Activated B cell treated with CpG ODN at 0.5 μM for 24 hours (primary cell): ENCODE data around the gene ADCY2. TPM values are rescaled to one million over a fixed set of nuclear protein-coding genes. Genes with fewer than 3 reads are reported as not detected.

Source experiments
- ATAC-seq: fragments of 200-7000 bp; cut with Tn5 transposase; one replicate; pipeline ENCODE4 v1.10.0; 2021; ENCODE audit warnings: low read depth, mild to moderate bottlenecking, moderate library complexity
- CTCF ChIA-PET: fragments of 350-600 bp; sonication (Branson Sonifier 250); formaldehyde crosslinking; loops from one replicate; lab custom pipeline; 2021; ENCODE audit warnings: antibody characterized with exemption; lab: Charles Lee
- POLR2A ChIA-PET: fragments of 350-600 bp; sonication (Branson Sonifier 250); formaldehyde crosslinking; loops from one replicate; lab custom pipeline; 2021; ENCODE audit warnings: antibody characterized with exemption; lab: Charles Lee
- DNase-seq: peaks from one replicate; pipeline ENCODE4 v3.0.0; 2022
- H3K27ac Mint-ChIP-seq: one replicate; pipeline ENCODE4 v1.8.0; 2020; ENCODE audit warnings: mixed read lengths
- H3K27me3 Mint-ChIP-seq: one replicate; pipeline ENCODE4 v1.8.0; 2021; ENCODE audit warnings: mixed read lengths
- H3K36me3 Mint-ChIP-seq: one replicate; pipeline ENCODE4 v1.8.0; 2021; ENCODE audit warnings: low read depth, mixed read lengths
- H3K4me1 Mint-ChIP-seq: one replicate; pipeline ENCODE4 v1.8.0; 2021; ENCODE audit warnings: mixed read lengths
- H3K4me3 Mint-ChIP-seq: one replicate; pipeline ENCODE4 v1.8.0; 2020; ENCODE audit warnings: mild to moderate bottlenecking, mixed read lengths
- H3K9me3 Mint-ChIP-seq: one replicate; pipeline ENCODE4 v1.8.0; 2020; ENCODE audit warnings: mixed read lengths
- intact Hi-C: fragments of 100-400 bp; cut with micrococcal nuclease; formaldehyde crosslinking; loops from one replicate; pipeline ENCODE4 v1.15.1; 2024
- total RNA-seq: library from RNA; stranded (reverse); gene quantifications from 2 replicates; pipeline ENCODE4 v1.2.3, GENCODE V29; 2022
- TF ChIP-seq, protein P1 (sequence below): fragments of 200-600 bp; IDR thresholded peaks from one replicate; pipeline ENCODE4 v1.8.0; 2022; ENCODE audit warnings: antibody characterized with exemption, mild to moderate bottlenecking

ADCY2 gene
- total RNA-seq, 1 donor from 2014 or later: not detected

DNA sequence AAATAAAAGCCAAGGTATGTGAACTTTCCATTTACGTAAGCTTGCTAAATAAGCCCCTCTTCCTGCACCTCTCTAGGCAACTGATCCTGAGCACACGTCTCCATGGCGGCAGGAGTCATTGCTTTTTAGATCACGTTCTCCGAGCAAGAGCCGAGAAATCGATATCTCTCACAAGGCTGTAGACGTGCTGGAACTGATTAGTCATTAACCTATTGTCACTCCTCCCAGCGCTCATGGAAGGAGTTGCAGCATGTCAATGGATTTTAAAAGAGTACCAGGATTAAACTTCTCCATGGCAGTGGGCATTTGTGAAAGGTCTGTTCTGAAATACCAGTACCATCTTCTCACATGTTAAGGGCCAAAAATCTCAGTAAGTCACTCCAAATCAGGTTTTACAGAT lies 4.7 kb upstream of the ADCY2 start:
- DNase-seq (no peak), ATAC-seq (no peak)
- TF ChIP-seq, protein P1, sequence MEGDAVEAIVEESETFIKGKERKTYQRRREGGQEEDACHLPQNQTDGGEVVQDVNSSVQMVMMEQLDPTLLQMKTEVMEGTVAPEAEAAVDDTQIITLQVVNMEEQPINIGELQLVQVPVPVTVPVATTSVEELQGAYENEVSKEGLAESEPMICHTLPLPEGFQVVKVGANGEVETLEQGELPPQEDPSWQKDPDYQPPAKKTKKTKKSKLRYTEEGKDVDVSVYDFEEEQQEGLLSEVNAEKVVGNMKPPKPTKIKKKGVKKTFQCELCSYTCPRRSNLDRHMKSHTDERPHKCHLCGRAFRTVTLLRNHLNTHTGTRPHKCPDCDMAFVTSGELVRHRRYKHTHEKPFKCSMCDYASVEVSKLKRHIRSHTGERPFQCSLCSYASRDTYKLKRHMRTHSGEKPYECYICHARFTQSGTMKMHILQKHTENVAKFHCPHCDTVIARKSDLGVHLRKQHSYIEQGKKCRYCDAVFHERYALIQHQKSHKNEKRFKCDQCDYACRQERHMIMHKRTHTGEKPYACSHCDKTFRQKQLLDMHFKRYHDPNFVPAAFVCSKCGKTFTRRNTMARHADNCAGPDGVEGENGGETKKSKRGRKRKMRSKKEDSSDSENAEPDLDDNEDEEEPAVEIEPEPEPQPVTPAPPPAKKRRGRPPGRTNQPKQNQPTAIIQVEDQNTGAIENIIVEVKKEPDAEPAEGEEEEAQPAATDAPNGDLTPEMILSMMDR: no peak
- intact Hi-C loops: no loop called here
- no peaks in the 10 kb centered on the region for H3K9me3 Mint-ChIP-seq
- H3K27me3 Mint-ChIP-seq: peaks cover 12% of the 10 kb centered on the region
- H3K4me3 Mint-ChIP-seq: no peak overlapping the region
- H3K36me3 Mint-ChIP-seq: no peaks in the 10 kb centered on the region
- H3K4me1 Mint-ChIP-seq: no peaks in the 10 kb centered on the region
- no peak overlapping the region for H3K27ac Mint-ChIP-seq
- POLR2A ChIA-PET: no interaction called here
- CTCF ChIA-PET: no interaction called here

DNA sequence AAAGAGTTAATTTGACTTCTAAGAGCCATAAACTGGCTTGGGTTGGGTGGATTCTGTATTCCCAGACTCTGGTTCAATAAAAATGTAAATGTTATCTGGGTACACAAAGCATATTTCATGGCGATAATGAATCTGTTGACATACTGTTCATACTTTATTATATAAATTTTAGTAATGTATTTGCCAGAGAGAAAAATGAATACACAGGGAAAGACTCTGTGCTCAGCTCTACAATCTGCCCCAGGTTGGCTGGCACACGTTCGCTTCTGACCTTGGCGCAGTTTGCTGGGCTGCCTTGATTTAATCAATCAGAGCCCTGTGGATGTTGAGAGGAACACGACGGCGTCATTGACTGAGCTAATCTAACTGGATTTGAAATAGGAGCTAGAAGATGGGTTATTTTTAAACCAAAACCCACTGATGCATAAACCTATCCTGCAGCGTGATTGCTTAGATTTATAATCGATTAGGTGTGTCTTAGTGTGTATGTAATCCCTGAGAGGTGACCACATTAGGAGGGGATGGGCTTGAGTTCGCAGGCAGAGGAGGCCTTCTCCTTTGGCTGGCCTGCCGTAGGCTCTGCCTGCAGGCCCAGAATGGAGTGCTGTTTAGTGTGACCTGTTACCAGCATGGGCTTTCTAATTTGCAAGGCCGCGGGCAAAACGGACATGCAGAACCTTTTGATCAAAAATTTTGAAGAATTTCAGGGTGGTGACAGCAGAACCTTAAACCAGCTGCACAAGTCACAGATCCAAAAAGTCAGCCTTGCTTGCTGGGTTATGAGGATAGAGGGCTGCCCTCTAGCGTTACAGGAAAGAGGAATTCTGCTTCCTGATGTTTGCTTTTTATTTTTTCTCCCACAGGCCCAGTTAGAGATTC lies 3.9 kb upstream of the ADCY2 start:
- Mint-ChIP-seq H3K4me1 (no peaks in the 10 kb centered on the region), H3K36me3 (no peaks in the 10 kb centered on the region), H3K27me3 (peaks cover 17% of the 10 kb centered on the region), H3K9me3 (no peaks in the 10 kb centered on the region), H3K27ac (no peak overlapping the region), H3K4me3 (no peak overlapping the region)
- DNase-seq (no peak), ATAC-seq (no peak)
- CTCF ChIA-PET: no interaction called here
- TF ChIP-seq, protein P1: no peak
- POLR2A ChIA-PET: no interaction called here
- intact Hi-C loops: no loop called here

DNA sequence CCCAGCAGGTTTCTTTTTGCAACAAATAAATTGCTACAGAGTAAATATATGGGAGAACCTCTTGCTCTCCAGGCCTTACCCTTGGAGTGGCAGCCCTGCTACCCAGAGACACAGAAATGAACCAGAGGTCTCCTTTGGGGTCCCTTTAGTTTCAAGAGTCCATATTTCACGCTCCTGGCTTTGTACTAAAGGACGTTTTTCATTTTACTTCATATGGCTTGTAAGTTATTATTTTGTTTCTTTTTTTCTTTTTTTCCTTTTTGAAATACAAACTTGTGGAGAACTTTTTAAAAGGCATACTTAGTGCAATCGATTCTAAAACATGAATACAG lies 3.3 kb upstream of the ADCY2 start:
- H3K36me3 Mint-ChIP-seq: no peaks in the 10 kb centered on the region
- DNase-seq (no peak), ATAC-seq (no peak)
- TF ChIP-seq, protein P1: no peak
- no peak overlapping the region for H3K4me3 Mint-ChIP-seq
- H3K27ac Mint-ChIP-seq: no peak overlapping the region
- H3K27me3 Mint-ChIP-seq: peaks cover 21% of the 10 kb centered on the region
- H3K4me1 Mint-ChIP-seq: no peaks in the 10 kb centered on the region
- ChIA-PET CTCF (no interaction called here), POLR2A (no interaction called here)
- H3K9me3 Mint-ChIP-seq: no peaks in the 10 kb centered on the region
- intact Hi-C loops: no loop called here

DNA sequence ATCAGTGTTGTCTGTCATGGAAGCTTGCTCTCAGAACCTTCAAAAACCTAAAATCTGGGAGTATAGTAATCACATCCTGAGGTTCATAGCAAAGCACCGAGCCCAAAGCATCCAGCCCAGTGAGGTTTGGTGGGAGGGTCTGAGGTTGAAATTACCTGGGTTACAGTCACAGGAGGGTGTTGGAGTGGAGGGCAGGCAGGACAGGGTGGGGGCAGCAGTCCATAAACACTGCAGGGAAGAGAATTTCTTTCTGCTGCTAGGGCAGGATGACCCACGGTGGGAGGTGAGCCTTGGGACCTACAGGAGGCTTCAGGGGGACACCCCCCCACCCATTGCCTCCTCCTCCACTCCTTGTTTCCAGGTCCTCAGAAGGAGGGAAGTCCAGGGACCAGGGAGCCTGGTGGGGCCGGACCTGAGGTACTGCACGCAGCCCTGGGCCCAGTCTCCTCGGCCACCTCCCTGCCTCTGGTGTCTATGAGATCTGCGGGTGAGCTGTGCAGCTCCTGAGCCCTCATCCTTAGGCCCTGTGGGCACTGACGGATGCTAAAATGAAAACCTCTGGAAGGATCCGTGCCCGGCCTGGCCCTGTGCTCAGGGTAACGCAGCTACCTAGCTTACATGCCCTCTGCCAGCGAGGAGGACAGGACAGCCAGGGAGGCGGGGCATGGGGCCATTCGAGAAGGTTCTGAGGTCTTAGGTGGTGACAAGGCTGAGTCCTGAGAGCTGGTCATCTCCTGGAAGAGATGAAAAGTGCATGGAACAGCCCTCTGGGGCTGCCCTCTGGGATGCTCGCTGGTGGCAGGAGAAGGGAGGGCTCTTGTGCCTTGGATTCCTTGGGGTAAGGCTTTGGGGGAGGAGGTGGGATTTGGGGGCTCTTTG lies 1.8 kb upstream of the ADCY2 start:
- Mint-ChIP-seq H3K4me1 (no peaks in the 10 kb centered on the region), H3K36me3 (no peaks in the 10 kb centered on the region), H3K27me3 (peaks cover 30% of the 10 kb centered on the region), H3K4me3 (no peak overlapping the region), H3K27ac (no peak overlapping the region), H3K9me3 (no peaks in the 10 kb centered on the region)
- DNase-seq (no peak), ATAC-seq (no peak)
- ChIA-PET POLR2A (no interaction called here), CTCF (no interaction called here)
- intact Hi-C loops: no loop called here
- TF ChIP-seq, protein P1: no peak

DNA sequence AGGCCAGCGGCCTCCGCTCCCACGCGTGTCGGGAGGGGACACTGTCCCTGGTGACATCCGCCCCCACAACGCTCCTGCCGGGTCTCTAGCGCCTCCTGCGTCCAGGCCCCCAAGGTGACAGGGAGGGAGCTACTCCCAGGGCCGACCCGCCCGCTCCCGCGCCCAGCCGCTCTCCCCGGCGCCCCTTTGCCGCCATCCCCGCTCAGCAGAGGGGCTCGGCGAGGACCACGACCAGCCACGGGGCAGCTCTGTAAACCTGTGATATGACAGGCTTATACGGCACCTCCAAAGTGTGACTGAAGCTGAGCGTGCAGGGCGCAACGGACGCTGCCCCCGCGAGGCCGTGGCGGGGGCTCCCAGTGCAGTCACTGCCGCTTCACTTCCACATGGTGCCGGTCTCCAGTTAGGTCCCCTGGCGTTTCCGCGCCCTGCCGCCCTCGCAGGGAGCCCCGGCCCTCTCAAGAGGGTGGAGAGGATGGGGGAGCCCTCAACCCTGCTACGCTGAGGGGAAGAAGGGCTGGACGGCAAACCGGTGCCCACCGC lies 978 bp upstream of the ADCY2 start:
- no peaks in the 10 kb centered on the region for H3K36me3 Mint-ChIP-seq
- TF ChIP-seq, protein P1: no peak
- no peak overlapping the region for H3K27ac Mint-ChIP-seq
- ChIA-PET POLR2A (no interaction called here), CTCF (no interaction called here)
- H3K27me3 Mint-ChIP-seq: peaks cover 30% of the 10 kb centered on the region
- no peak overlapping the region for H3K4me3 Mint-ChIP-seq
- no peaks in the 10 kb centered on the region for H3K9me3 Mint-ChIP-seq
- DNase-seq: no peak
- intact Hi-C loops: no loop called here
- no peaks in the 10 kb centered on the region for H3K4me1 Mint-ChIP-seq
- no peak for ATAC-seq
